Neural crest cell (in vitro differentiated cells): ENCODE results near the gene MAST4. TPM values are rescaled to one million over a fixed set of nuclear protein-coding genes. Genes with fewer than 3 reads are reported as not detected.

Experiments
- DNase-seq: peaks from one replicate; pipeline ENCODE4 v3.0.0; 2021; ENCODE audit warnings: low read depth, mixed read lengths, low spot score
- H3K27ac Mint-ChIP-seq: one replicate; pipeline ENCODE4 v1.8.0; 2021; ENCODE audit warnings: mild to moderate bottlenecking, mixed read lengths; ENCODE audit not compliant: unreplicated experiment
- H3K27me3 Mint-ChIP-seq: 2 replicates; pipeline ENCODE4 v1.8.0; 2021; ENCODE audit warnings: low read depth, mild to moderate bottlenecking, mixed read lengths
- H3K36me3 Mint-ChIP-seq: 2 replicates; pipeline ENCODE4 v1.8.0; 2021; ENCODE audit warnings: low read depth, mild to moderate bottlenecking, mixed read lengths
- H3K4me1 Mint-ChIP-seq: 2 replicates; pipeline ENCODE4 v1.8.0; 2021; ENCODE audit warnings: mixed read lengths
- H3K4me3 Mint-ChIP-seq: one replicate; pipeline ENCODE4 v1.8.0; 2021; ENCODE audit warnings: mild to moderate bottlenecking, mixed read lengths
- H3K9me3 Mint-ChIP-seq: 2 replicates; pipeline ENCODE4 v1.8.0; 2021; ENCODE audit warnings: mixed read lengths
- CTCF ChIP-seq: fragments of 200-600 bp; sonication (generic); conservative IDR thresholded peaks from 2 replicates; pipeline ENCODE4 v1.5.0; 2021; ENCODE audit warnings: antibody characterized with exemption, mild to moderate bottlenecking
- total RNA-seq: library from RNA; stranded (reverse); gene quantifications from 2 replicates; pipeline ENCODE4 v1.2.1, GENCODE V29; 2021

The MAST4 gene
- total RNA-seq, 1 donor from 2014 or later = 7.3 TPM

DNA sequence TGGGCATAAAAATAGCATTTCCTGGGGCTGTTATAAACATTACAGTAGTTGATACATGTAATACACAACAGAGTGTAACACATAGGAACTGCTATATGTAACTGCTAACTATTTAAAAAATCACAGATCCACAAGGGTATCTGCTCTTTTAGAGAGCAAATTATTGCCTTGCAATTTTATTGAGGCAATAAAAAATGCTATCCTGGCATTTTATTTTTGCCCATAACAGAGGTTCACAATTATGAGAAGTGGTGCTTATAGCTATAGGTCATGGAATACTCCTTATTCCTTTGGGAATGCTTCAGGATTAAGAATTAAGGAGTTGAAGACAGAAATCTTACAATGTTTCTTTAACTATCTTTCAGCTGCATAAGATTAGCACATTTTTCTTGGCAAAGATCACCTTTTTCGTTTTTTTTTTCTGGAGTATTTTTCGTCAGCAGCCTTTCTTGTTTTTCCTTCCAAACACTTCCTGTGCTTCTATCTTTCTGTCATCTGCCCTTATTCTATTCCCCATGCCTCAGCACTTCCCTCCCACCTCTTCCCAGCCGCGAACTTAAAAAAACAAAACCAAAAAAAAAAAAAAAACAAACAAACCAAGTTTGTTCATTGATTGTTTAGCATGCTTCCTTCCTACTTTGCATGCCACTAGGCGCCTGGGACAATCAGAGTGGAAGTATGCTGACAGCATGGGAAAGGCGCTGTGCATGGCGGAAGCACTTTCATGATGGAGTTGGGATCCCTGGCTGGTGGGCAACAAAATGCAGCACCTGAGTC lies 264.2 kb downstream of the MAST4 start:
- H3K27ac Mint-ChIP-seq = no peak overlapping the region
- no peaks in the 10 kb centered on the region for H3K36me3 Mint-ChIP-seq
- H3K4me3 Mint-ChIP-seq = no peak overlapping the region
- H3K27me3 Mint-ChIP-seq = peaks cover 3% of the 10 kb centered on the region
- TF ChIP-seq CTCF = no peak
- no peak for DNase-seq
- H3K9me3 Mint-ChIP-seq = no peaks in the 10 kb centered on the region
- peaks cover 6% of the 10 kb centered on the region for H3K4me1 Mint-ChIP-seq

DNA sequence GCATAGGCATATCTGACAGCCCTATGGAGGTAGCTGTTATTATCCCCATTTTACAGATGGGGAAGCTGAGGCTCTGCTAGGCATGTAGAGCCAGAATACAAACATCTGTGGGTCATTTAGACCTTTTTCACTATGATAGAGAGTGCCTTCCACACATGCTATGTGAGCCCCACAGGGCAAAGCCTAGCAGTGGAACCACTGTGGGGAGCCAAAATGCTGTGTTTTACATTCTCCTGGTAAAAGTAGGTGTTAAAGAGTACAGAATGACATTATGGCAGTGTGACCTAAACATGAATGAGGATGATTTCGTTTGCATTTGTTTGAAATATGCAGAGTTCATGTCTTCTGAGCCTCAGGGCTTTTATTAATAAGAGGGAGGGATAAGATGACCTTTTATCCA lies 265.2 kb downstream of the MAST4 start:
- no peak for DNase-seq
- Mint-ChIP-seq H3K4me3 (no peak overlapping the region), H3K4me1 (peaks cover 6% of the 10 kb centered on the region), H3K36me3 (no peaks in the 10 kb centered on the region), H3K27ac (no peak overlapping the region), H3K27me3 (peaks cover 3% of the 10 kb centered on the region), H3K9me3 (no peaks in the 10 kb centered on the region)
- TF ChIP-seq CTCF = no peak

- H3K9me3 Mint-ChIP-seq = no peaks in the 10 kb centered on the region
- no peak overlapping the region for H3K27ac Mint-ChIP-seq
- DNase-seq = no peak
- H3K36me3 Mint-ChIP-seq = no peaks in the 10 kb centered on the region
- peaks cover 3% of the 10 kb centered on the region for H3K27me3 Mint-ChIP-seq
- H3K4me3 Mint-ChIP-seq = no peak overlapping the region
- peaks cover 6% of the 10 kb centered on the region for H3K4me1 Mint-ChIP-seq
- no peak for TF ChIP-seq CTCF
Measured at GRCh38 chr5:66862020-66862419, 265.8 kb downstream of the MAST4 start.

DNA sequence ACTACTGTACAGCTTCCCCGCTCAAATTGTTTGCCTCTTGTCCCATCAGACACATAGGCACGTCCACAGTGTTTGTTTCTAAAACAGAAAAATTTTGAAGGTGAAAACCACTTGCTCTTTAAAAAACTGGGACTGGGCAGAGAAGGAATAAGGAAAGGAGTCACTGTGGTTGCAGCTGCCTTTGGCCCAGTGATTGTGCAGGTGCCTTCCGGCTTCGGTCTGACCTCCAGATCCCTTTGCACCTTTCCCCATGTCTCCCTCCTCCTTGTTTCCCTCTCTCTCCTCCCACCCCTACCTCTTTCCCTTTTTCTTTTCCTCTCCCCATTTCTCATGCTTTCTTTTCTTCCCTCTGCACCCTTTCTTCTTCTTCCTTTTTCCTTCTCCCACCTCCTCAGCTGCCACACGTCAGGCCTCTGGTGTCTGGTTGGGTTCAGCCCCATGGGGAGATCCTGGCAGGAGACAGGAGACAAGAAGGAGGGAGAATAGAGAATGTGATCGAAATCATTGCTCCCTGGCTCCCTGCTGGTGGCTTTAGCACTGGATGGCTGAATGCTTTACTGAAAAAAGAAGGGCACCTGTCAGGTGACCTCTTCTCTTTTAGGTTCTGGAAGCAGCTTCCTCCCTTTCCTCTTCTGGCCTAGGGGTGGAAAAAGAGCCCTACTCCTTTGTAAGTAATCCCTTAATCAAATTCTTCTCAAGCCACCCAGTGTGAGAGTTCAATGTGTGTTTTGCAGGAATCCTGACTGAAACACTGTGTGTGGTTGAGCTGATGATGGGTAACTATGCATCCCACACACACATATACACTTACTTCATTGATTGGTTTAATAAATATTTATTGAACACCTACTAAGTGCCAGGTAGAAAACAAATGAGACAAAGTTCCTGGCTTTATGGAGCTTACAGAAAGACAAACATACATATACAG lies 267.3 kb downstream of the MAST4 start:
- peaks cover 6% of the 10 kb centered on the region for H3K4me1 Mint-ChIP-seq
- peaks cover 3% of the 10 kb centered on the region for H3K27me3 Mint-ChIP-seq
- H3K36me3 Mint-ChIP-seq = no peaks in the 10 kb centered on the region
- no peak for DNase-seq
- H3K4me3 Mint-ChIP-seq = no peak overlapping the region
- H3K27ac Mint-ChIP-seq = no peak overlapping the region
- no peak for TF ChIP-seq CTCF
- no peaks in the 10 kb centered on the region for H3K9me3 Mint-ChIP-seq

DNA sequence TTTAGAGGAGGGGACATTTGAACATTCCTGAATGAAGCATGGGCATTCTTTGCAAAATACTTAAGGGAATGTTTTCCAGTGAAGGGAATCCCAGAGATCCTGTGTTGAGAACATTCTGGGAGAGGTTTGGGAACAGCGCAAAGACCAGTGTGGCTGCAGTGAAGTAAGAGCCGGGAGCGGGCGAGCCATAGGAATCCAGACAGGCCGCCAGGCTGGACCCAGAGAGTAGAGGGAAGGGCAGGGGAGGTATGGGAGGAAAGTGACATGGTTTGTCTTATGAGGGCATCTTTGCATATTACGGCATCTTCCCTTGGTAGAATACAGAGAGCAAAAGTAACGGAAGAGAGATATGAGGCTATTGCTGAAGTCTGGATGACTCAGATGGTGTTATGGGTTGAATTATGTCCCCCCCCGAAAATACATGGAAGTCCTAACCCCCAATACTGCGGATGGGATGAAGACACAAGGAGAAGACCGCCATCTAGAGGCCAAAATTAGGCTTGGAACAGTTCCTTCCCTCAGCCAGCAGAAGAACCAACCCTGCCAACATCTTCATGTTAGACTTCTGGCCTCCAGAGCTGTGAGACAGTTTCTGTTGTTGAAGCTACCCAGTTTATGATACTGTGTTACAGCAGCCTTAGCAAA lies 268.2 kb downstream of the MAST4 start:
- H3K27me3 Mint-ChIP-seq = peaks cover 3% of the 10 kb centered on the region
- H3K9me3 Mint-ChIP-seq = no peaks in the 10 kb centered on the region
- TF ChIP-seq CTCF = no peak
- H3K36me3 Mint-ChIP-seq = no peaks in the 10 kb centered on the region
- no peak for DNase-seq
- H3K27ac Mint-ChIP-seq = no peak overlapping the region
- no peak overlapping the region for H3K4me3 Mint-ChIP-seq
- H3K4me1 Mint-ChIP-seq = peaks cover 6% of the 10 kb centered on the region
